IMR-90 (cell line): Measurements from ENCODE around the gene HECW1.

Experiments
- BHLHE40 ChIP-seq: fragments of 150-350 bp; IDR thresholded peaks from 2 replicates; pipeline ENCODE4 v1.6.1; 2016; ENCODE audit warnings: mild to moderate bottlenecking, low read depth, low read length
- CTCF ChIP-seq: conservative IDR thresholded peaks from 2 replicates; pipeline ENCODE4 v1.5.1; 2012; ENCODE audit warnings: mild to moderate bottlenecking, low read depth, low read length, improper control_type of control experiment
- ELK1 ChIP-seq: fragments of 150-350 bp; IDR thresholded peaks from 2 replicates; pipeline ENCODE4 v1.6.1; 2016; ENCODE audit warnings: low read depth, mild to moderate bottlenecking, low read length, moderate library complexity, borderline replicate concordance
- MAFK ChIP-seq: IDR thresholded peaks from 2 replicates; pipeline ENCODE4 v1.6.1; 2012; ENCODE audit warnings: low read depth, low read length, improper control_type of control experiment
- MAZ ChIP-seq: IDR thresholded peaks from 2 replicates; pipeline ENCODE4 v1.6.1; 2012; ENCODE audit warnings: low read depth, mild to moderate bottlenecking, low read length, improper control_type of control experiment, moderate library complexity, borderline replicate concordance
- MXI1 ChIP-seq: IDR thresholded peaks from 2 replicates; pipeline ENCODE4 v1.6.1; 2012; ENCODE audit warnings: low read depth, mild to moderate bottlenecking, low read length, moderate library complexity, borderline replicate concordance
- POLR2A ChIP-seq: IDR thresholded peaks from 2 replicates; pipeline ENCODE4 v1.6.1; 2012; ENCODE audit warnings: mild to moderate bottlenecking, low read depth, low read length
- RAD21 ChIP-seq: IDR thresholded peaks from 2 replicates; pipeline ENCODE4 v1.6.1; 2012; ENCODE audit warnings: low read length, improper control_type of control experiment

GRCh38 chr7:43592326-43592725 lies 479.9 kb downstream of the HECW1 start:
- TF ChIP-seq POLR2A (no peak), CTCF (no peak), MAFK (no peak), MAZ (no peak), MXI1 (no peak), ELK1 (no peak), RAD21 (no peak), BHLHE40 (no peak)
